ENCODE data around the gene RUNDC3A.

The RUNDC3A gene

GRCh38 chr17:44283344-44284023, 24.9 kb upstream of the RUNDC3A start:
- Histone ChIP-seq H3K36me3 (ENCODE audit: control insufficient read depth, insufficient read depth, low read length) (no peaks in the 10 kb centered on the region), H3K4me3 (ENCODE audit: extremely low read depth, insufficient read depth, low read length, poor library complexity, severe bottlenecking) (no peak overlapping the region), H3K4me1 (ENCODE audit: control insufficient read depth, insufficient read depth, low read length, poor library complexity, severe bottlenecking) (peaks cover 4% of the 10 kb centered on the region), H3K9me3 (ENCODE audit: control insufficient read depth, low read length) (no peaks in the 10 kb centered on the region), H3K27ac (ENCODE audit: low read depth, low read length, severe bottlenecking) (no peak overlapping the region)
- 78 to 98% methylated on average over 2 to 8 of the region's 8 CpGs for WGBS, 2 experiments (ENCODE audit: insufficient coverage in 2 of 2)

DNA sequence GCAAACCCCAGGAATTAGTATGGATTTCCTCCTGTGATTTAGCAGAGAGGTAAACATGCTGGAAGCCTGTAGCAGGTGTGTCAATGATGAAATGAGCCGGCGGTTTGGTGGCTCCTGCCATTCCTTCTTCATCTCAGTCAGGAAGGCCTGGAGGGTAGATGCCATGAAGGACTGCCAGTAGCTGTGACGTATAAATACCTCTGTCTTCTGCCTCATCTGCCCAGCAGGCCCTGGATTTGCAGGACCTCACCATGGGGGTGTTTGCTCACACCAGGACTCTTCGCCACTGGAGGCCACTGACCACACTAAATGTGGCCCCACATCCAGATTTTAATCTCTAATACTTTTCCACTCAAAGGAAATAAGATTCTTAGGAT, 24.4 kb upstream of the RUNDC3A start:
- WGBS, 2 experiments (ENCODE audit: insufficient coverage in 2 of 2): 95 to 97% methylated on average over 3 of the region's 4 CpGs
- H3K27ac ChIP-seq (ENCODE audit: low read depth, low read length, severe bottlenecking): no peak overlapping the region
- no peak overlapping the region for H3K4me3 ChIP-seq (ENCODE audit: extremely low read depth, insufficient read depth, low read length, poor library complexity, severe bottlenecking)
- peaks cover 4% of the 10 kb centered on the region for H3K4me1 ChIP-seq (ENCODE audit: control insufficient read depth, insufficient read depth, low read length, poor library complexity, severe bottlenecking)
- no peaks in the 10 kb centered on the region for H3K36me3 ChIP-seq (ENCODE audit: control insufficient read depth, insufficient read depth, low read length)
- H3K9me3 ChIP-seq (ENCODE audit: control insufficient read depth, low read length): no peaks in the 10 kb centered on the region

DNA sequence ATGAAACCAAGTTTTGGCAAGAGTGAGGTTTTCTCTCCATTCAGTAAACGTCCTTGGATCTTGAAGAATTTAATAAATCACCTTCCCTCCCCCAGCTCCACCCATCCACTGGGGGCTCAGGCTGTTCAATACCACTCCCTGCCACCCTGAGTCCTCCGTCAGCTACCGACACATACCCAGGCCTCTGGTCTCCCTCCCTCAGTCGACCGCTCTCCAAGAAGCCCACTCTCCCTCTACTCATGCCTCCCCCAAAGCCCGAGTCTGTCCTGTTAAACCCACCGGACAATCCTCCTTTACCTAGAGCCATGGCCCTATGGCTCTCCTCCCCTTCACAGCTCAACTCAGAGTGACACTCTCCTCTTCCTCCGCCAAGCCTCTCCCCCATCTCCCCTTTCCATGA, 20.8 kb upstream of the RUNDC3A start:
- 83 to 88% methylated on average over 8 of the region's 8 CpGs for WGBS, 2 experiments (ENCODE audit: insufficient coverage in 2 of 2)
- H3K27ac ChIP-seq (ENCODE audit: low read depth, low read length, severe bottlenecking): no peak overlapping the region

DNA sequence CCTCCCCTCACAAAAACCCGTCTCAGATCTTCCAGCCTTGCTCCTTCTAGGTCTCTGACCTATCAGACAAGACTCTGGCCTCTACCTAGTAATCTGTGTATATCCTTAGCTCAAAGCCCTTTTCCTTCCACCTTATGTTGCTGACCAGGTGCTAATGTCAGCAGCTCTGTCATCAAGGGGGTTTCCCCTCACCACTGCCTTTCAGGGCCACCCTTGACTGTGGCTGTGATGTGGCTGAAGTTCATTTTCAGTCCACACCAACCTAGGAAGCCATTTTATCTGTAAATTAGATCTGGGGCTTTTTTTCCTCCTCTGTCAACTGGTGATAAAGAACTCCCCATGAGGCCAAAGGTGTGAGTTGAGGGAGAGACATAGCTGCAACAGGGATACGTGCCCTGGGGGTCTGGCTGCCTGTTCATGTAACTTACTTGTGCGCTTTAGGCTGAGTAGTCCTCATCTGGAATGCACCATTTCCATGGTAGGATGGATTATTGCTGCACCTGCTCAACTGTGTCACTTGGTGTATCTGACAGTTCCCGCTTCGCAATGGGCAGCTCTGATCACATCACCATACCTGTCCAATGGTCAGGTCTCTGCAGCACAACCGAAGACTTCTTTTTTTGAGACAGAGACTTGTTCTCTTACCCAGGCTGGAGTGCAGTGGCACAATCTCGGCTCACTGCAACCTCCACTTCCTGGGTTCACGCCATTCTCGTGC, 14.7 kb upstream of the RUNDC3A start:
- 86 to 88% methylated on average over 8 of the region's 9 CpGs for WGBS, 2 experiments (ENCODE audit: insufficient coverage in 2 of 2)
- no peak overlapping the region for H3K4me3 ChIP-seq (ENCODE audit: extremely low read depth, insufficient read depth, low read length, poor library complexity, severe bottlenecking)
- no peak overlapping the region for H3K27ac ChIP-seq (ENCODE audit: low read depth, low read length, severe bottlenecking)
- H3K9me3 ChIP-seq (ENCODE audit: control insufficient read depth, low read length): no peaks in the 10 kb centered on the region
- no peaks in the 10 kb centered on the region for H3K4me1 ChIP-seq (ENCODE audit: control insufficient read depth, insufficient read depth, low read length, poor library complexity, severe bottlenecking)
- no peaks in the 10 kb centered on the region for H3K36me3 ChIP-seq (ENCODE audit: control insufficient read depth, insufficient read depth, low read length)

More for the DNA sequence above, 20.8 kb upstream of the RUNDC3A start:
- Histone ChIP-seq H3K4me3 (ENCODE audit: extremely low read depth, insufficient read depth, low read length, poor library complexity, severe bottlenecking) (no peak overlapping the region), H3K4me1 (ENCODE audit: control insufficient read depth, insufficient read depth, low read length, poor library complexity, severe bottlenecking) (no peaks in the 10 kb centered on the region), H3K9me3 (ENCODE audit: control insufficient read depth, low read length) (no peaks in the 10 kb centered on the region), H3K36me3 (ENCODE audit: control insufficient read depth, insufficient read depth, low read length) (no peaks in the 10 kb centered on the region)

GRCh38 chr17:44297975-44298374, 10.4 kb upstream of the RUNDC3A start:
- no peaks in the 10 kb centered on the region for H3K4me1 ChIP-seq (ENCODE audit: control insufficient read depth, insufficient read depth, low read length, poor library complexity, severe bottlenecking)
- WGBS, 2 experiments (ENCODE audit: insufficient coverage in 2 of 2): 83 to 94% methylated on average over 2 to 3 of the region's 3 CpGs
- H3K9me3 ChIP-seq (ENCODE audit: control insufficient read depth, low read length): no peaks in the 10 kb centered on the region
- H3K27ac ChIP-seq (ENCODE audit: low read depth, low read length, severe bottlenecking): no peak overlapping the region
- no peak overlapping the region for H3K4me3 ChIP-seq (ENCODE audit: extremely low read depth, insufficient read depth, low read length, poor library complexity, severe bottlenecking)
- H3K36me3 ChIP-seq (ENCODE audit: control insufficient read depth, insufficient read depth, low read length): no peaks in the 10 kb centered on the region

DNA sequence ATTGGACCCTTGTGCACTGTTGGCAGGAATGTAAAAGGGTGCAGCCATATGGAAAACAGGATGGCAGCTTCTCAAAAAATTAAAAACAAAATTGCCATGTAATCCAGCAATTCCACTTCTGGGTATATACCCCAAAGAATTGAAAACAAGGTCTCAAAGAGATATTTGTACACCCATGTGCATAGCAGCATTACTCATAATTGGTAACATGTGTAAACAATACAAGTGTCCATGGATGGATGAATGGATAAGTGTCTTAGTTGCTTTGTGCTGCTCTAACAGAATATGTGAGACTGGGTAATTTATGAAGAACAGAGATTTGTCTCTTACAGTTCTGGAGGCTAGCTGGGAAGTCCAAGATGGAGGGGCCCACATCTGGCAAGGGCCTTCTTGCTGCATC, 3.8 kb upstream of the RUNDC3A start:
- Histone ChIP-seq H3K4me3 (ENCODE audit: extremely low read depth, insufficient read depth, low read length, poor library complexity, severe bottlenecking) (no peak overlapping the region), H3K36me3 (ENCODE audit: control insufficient read depth, insufficient read depth, low read length) (no peaks in the 10 kb centered on the region), H3K27ac (ENCODE audit: low read depth, low read length, severe bottlenecking) (no peak overlapping the region), H3K9me3 (ENCODE audit: control insufficient read depth, low read length) (no peaks in the 10 kb centered on the region), H3K4me1 (ENCODE audit: control insufficient read depth, insufficient read depth, low read length, poor library complexity, severe bottlenecking) (peaks cover 6% of the 10 kb centered on the region)

GRCh38 chr17:44307387-44308186, 814 bp upstream of the RUNDC3A start:
- H3K4me1 ChIP-seq (ENCODE audit: control insufficient read depth, insufficient read depth, low read length, poor library complexity, severe bottlenecking): peaks cover 6% of the 10 kb centered on the region
- 1 to 2% methylated on average over 11 to 17 of the region's 26 CpGs for WGBS, 2 experiments (ENCODE audit: insufficient coverage in 2 of 2)
- no peak overlapping the region for H3K27ac ChIP-seq (ENCODE audit: low read depth, low read length, severe bottlenecking)

DNA sequence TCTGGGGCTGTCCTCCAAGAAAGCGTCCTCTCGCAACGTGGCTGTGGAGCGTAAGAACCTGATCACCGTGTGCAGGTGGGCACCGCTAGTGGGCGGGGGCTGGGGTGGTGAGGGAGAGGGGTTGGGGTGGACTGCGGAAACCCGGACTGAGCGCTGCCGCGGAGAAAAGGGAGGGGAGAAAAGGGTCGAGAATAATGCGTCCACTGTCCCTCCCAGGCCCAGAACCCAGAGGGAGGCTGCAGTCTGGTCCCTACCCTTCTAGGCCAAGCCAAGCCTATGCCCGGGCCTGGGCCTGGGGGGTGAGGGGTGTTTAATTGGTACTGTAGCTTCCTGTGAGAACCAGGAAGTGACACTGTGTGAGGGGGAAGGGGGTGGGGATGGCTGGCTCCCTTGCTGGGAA, 464 bp downstream of the RUNDC3A start:
- H3K9me3 ChIP-seq (ENCODE audit: control insufficient read depth, low read length): no peaks in the 10 kb centered on the region
- no peak overlapping the region for H3K27ac ChIP-seq (ENCODE audit: low read depth, low read length, severe bottlenecking)
- peak overlapping the region; percentile 38 for H3K4me3 ChIP-seq (ENCODE audit: extremely low read depth, insufficient read depth, low read length, poor library complexity, severe bottlenecking)
- 7 to 19% methylated on average over 6 to 12 of the region's 15 CpGs for WGBS, 2 experiments (ENCODE audit: insufficient coverage in 2 of 2)
- no peaks in the 10 kb centered on the region for H3K36me3 ChIP-seq (ENCODE audit: control insufficient read depth, insufficient read depth, low read length)
- peaks cover 6% of the 10 kb centered on the region for H3K4me1 ChIP-seq (ENCODE audit: control insufficient read depth, insufficient read depth, low read length, poor library complexity, severe bottlenecking)

More at GRCh38 chr17:44307387-44308186, 814 bp upstream of the RUNDC3A start:
- H3K4me3 ChIP-seq (ENCODE audit: extremely low read depth, insufficient read depth, low read length, poor library complexity, severe bottlenecking): peak overlapping the region; percentile 38
- no peaks in the 10 kb centered on the region for H3K36me3 ChIP-seq (ENCODE audit: control insufficient read depth, insufficient read depth, low read length)
- H3K9me3 ChIP-seq (ENCODE audit: control insufficient read depth, low read length): no peaks in the 10 kb centered on the region

GRCh38 chr17:44309472-44309871, 1.1 kb downstream of the RUNDC3A start:
- H3K27ac ChIP-seq (ENCODE audit: low read depth, low read length, severe bottlenecking): no peak overlapping the region
- H3K9me3 ChIP-seq (ENCODE audit: control insufficient read depth, low read length): no peaks in the 10 kb centered on the region
- H3K4me1 ChIP-seq (ENCODE audit: control insufficient read depth, insufficient read depth, low read length, poor library complexity, severe bottlenecking): peaks cover 6% of the 10 kb centered on the region
- WGBS, 2 experiments (ENCODE audit: insufficient coverage in 2 of 2): 57 to 67% methylated on average over 2 to 3 of the region's 5 CpGs
- H3K4me3 ChIP-seq (ENCODE audit: extremely low read depth, insufficient read depth, low read length, poor library complexity, severe bottlenecking): no peak overlapping the region
- H3K36me3 ChIP-seq (ENCODE audit: control insufficient read depth, insufficient read depth, low read length): no peaks in the 10 kb centered on the region

DNA sequence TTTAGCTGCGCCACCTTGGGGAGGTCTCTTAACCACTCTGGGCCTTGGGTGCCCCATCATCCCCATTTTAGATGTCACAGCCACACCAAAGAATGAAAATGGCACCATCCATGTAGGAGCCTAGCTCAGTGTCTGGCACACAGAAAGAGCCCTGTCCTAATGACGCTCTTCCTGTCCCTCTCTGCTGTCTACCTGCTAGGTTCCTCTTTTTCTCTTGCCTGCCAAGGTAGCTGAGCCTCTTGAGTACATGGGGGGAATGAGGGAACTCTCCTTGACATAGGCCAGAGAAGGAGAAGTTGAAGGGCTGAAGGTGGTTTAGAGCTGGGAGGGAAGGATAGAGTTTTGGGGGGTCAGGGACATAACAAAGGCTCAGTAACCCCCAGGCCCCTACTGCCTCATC, 1.8 kb downstream of the RUNDC3A start:
- Histone ChIP-seq H3K27ac (ENCODE audit: low read depth, low read length, severe bottlenecking) (no peak overlapping the region), H3K4me1 (ENCODE audit: control insufficient read depth, insufficient read depth, low read length, poor library complexity, severe bottlenecking) (peaks cover 6% of the 10 kb centered on the region), H3K36me3 (ENCODE audit: control insufficient read depth, insufficient read depth, low read length) (no peaks in the 10 kb centered on the region), H3K9me3 (ENCODE audit: control insufficient read depth, low read length) (no peaks in the 10 kb centered on the region), H3K4me3 (ENCODE audit: extremely low read depth, insufficient read depth, low read length, poor library complexity, severe bottlenecking) (no peak overlapping the region)
- 75 to 85% methylated on average over 1 to 2 of the region's 2 CpGs for WGBS, 2 experiments (ENCODE audit: insufficient coverage in 2 of 2)
